ENCODE results near the gene KAT2B. TPM values are rescaled to one million over a fixed set of nuclear protein-coding genes. Genes with fewer than 3 reads are reported as not detected.
A peak's percentile ranks its signal among the peaks of the same experiment; 100 is the strongest.

KAT2B gene
- total RNA-seq, 5 donors from 2014 or later (not counting 1 experiment from before 2014, with no cell fraction given), result 49.5 to 98.8 (median 80.8) TPM

GRCh38 chr3:20154928-20155327, 114.7 kb downstream of the KAT2B start:
- Mint-ChIP-seq H3K4me1 (peaks cover 5 to 8% (median 6%) of the 10 kb centered on the region in 3 donors), H3K27ac (no peak overlapping the region), H3K9me3 (no peaks in the 10 kb centered on the region), H3K4me3 (no peak overlapping the region), H3K27me3 (no peaks in the 10 kb centered on the region), H3K36me3 (peaks cover 33% of the 10 kb centered on the region)
- H3K36me3 ChIP-seq (ENCODE audit: control insufficient read depth in 2 of 2, extremely low read depth in 1 of 2, insufficient read depth in 1 of 2, low read length in 1 of 2), result peaks cover 0 to 13% of the 10 kb centered on the region in 2 donors
- no peaks in the 10 kb centered on the region for H3K9me3 ChIP-seq
- no peaks in the 10 kb centered on the region for H3K27me3 ChIP-seq (replicated peaks in 1 of 2; ENCODE audit: control insufficient read depth in 2 of 2, extremely low read depth in 1 of 2, insufficient read depth in 2 of 2, low read length in 1 of 2)
- H3K27ac ChIP-seq (ENCODE audit: low read length), result no peak overlapping the region
- 100% methylated on average over 1 of the region's 4 CpGs for WGBS (ENCODE audit: insufficient coverage)
- CTCF ChIA-PET, result no interaction called here
- H3K4me3 ChIP-seq (ENCODE audit: control insufficient read depth in 1 of 2, extremely low read depth in 1 of 2, low read length in 1 of 2), result no peak overlapping the region
- ATAC-seq (replicated peaks in 1 of 4), result no peak
- peaks cover under 1 to 2% of the 10 kb centered on the region in 2 experiments for H3K4me1 ChIP-seq (ENCODE audit: control insufficient read depth in 1 of 2, extremely low read depth in 1 of 2, insufficient read depth in 2 of 2, low read length in 2 of 2)
- DNase-seq, result no peak
- POLR2A ChIA-PET, result interaction anchor here in 1 of 2 donors (0.6 to 0.7 kb wide), 2 partner anchors 16 to 60 kb away, joined by 3 to 10 read pairs; no protein-coding TSS in a partner anchor

- H3K36me3 Mint-ChIP-seq, result peaks cover 3% of the 10 kb centered on the region
- peak in 1 of 35 experiments; percentile 8 for DNase-seq
- H3K4me1 Mint-ChIP-seq, result peaks cover 20 to 26% (median 23%) of the 10 kb centered on the region in 3 donors
Observed at GRCh38 chr3:20160230-20160629, 120.0 kb downstream of the KAT2B start.

GRCh38 chr3:20161714-20162113, 121.5 kb downstream of the KAT2B start:
- peak overlapping the region in 1 of 2 donors; percentile 0 for H3K27ac Mint-ChIP-seq
- Histone ChIP-seq H3K4me1 (ENCODE audit: control insufficient read depth in 1 of 2, extremely low read depth in 1 of 2, insufficient read depth in 2 of 2, low read length in 2 of 2) (peaks cover 2 to 10% of the 10 kb centered on the region in 2 experiments), H3K4me3 (ENCODE audit: control insufficient read depth in 1 of 2, extremely low read depth in 1 of 2, low read length in 1 of 2) (no peak overlapping the region), H3K27ac (ENCODE audit: low read length) (no peak overlapping the region), H3K9me3 (no peaks in the 10 kb centered on the region), H3K27me3 (replicated peaks in 1 of 2; ENCODE audit: control insufficient read depth in 2 of 2, extremely low read depth in 1 of 2, insufficient read depth in 2 of 2, low read length in 1 of 2) (no peaks in the 10 kb centered on the region), H3K36me3 (ENCODE audit: control insufficient read depth in 2 of 2, extremely low read depth in 1 of 2, insufficient read depth in 1 of 2, low read length in 1 of 2) (no peaks in the 10 kb centered on the region)
- H3K9me3 Mint-ChIP-seq, result no peaks in the 10 kb centered on the region
- CTCF ChIA-PET, result interaction anchor here in 1 of 2 donors (0.6 kb wide), 1 partner anchor 123 kb away, joined by 3 read pairs; no protein-coding TSS in a partner anchor
- no peak for DNase-seq
- POLR2A ChIA-PET, result interaction anchor here in 1 of 2 donors (0.6 kb wide), 1 partner anchor 10 kb away, joined by 4 read pairs; no protein-coding TSS in a partner anchor
- H3K27me3 Mint-ChIP-seq, result peaks cover 0 to 3% of the 10 kb centered on the region in 2 donors
- ATAC-seq (replicated peaks in 1 of 4), result no peak
- H3K36me3 Mint-ChIP-seq, result no peaks in the 10 kb centered on the region
- peaks cover 20 to 24% (median 23%) of the 10 kb centered on the region in 3 donors for H3K4me1 Mint-ChIP-seq
- 100% methylated on average over 1 of the region's 2 CpGs for WGBS (ENCODE audit: insufficient coverage)
- H3K4me3 Mint-ChIP-seq, result no peak overlapping the region

More at GRCh38 chr3:20160230-20160629, 120.0 kb downstream of the KAT2B start:
- H3K27ac Mint-ChIP-seq, result peak overlapping the region; percentile 50 to 77
- ATAC-seq (replicated peaks in 1 of 4), result peak; percentile 41 to 50 (median 48)
- no peaks in the 10 kb centered on the region for H3K27me3 Mint-ChIP-seq
- Histone ChIP-seq H3K27ac (ENCODE audit: low read length) (peak overlapping the region; percentile 53), H3K36me3 (ENCODE audit: control insufficient read depth in 2 of 2, extremely low read depth in 1 of 2, insufficient read depth in 1 of 2, low read length in 1 of 2) (no peaks in the 10 kb centered on the region), H3K4me1 (ENCODE audit: control insufficient read depth in 1 of 2, extremely low read depth in 1 of 2, insufficient read depth in 2 of 2, low read length in 2 of 2) (peaks cover 2 to 10% of the 10 kb centered on the region in 2 experiments), H3K4me3 (ENCODE audit: control insufficient read depth in 1 of 2, extremely low read depth in 1 of 2, low read length in 1 of 2) (no peak overlapping the region), H3K27me3 (replicated peaks in 1 of 2; ENCODE audit: control insufficient read depth in 2 of 2, extremely low read depth in 1 of 2, insufficient read depth in 2 of 2, low read length in 1 of 2) (no peaks in the 10 kb centered on the region), H3K9me3 (no peaks in the 10 kb centered on the region)
- no peaks in the 10 kb centered on the region for H3K9me3 Mint-ChIP-seq
- ChIA-PET POLR2A (interaction anchor here in 1 of 2 donors (0.8 kb wide), 1 partner anchor 15 kb away, joined by 4 read pairs; no protein-coding TSS in a partner anchor), CTCF (interaction anchor here in 1 of 2 donors (0.6 kb wide), 1 partner anchor 22 kb away, joined by 4 read pairs; no protein-coding TSS in a partner anchor)
- peak overlapping the region in 1 of 3 donors; percentile 4 for H3K4me3 Mint-ChIP-seq

- Histone ChIP-seq H3K4me1 (ENCODE audit: control insufficient read depth in 1 of 2, extremely low read depth in 1 of 2, insufficient read depth in 2 of 2, low read length in 2 of 2) (no peaks in the 10 kb centered on the region), H3K27me3 (replicated peaks in 1 of 2; ENCODE audit: control insufficient read depth in 2 of 2, extremely low read depth in 1 of 2, insufficient read depth in 2 of 2, low read length in 1 of 2) (no peaks in the 10 kb centered on the region), H3K27ac (ENCODE audit: low read length) (no peak overlapping the region), H3K36me3 (ENCODE audit: control insufficient read depth in 2 of 2, extremely low read depth in 1 of 2, insufficient read depth in 1 of 2, low read length in 1 of 2) (no peaks in the 10 kb centered on the region), H3K9me3 (no peaks in the 10 kb centered on the region), H3K4me3 (ENCODE audit: control insufficient read depth in 1 of 2, extremely low read depth in 1 of 2, low read length in 1 of 2) (no peak overlapping the region)
- ATAC-seq (replicated peaks in 1 of 4), result no peak
- no peak overlapping the region for H3K27ac Mint-ChIP-seq
- no peak overlapping the region for H3K4me3 Mint-ChIP-seq
- 100% methylated on average over 2 of the region's 4 CpGs for WGBS (ENCODE audit: insufficient coverage)
- CTCF ChIA-PET, result no interaction called here
- no peaks in the 10 kb centered on the region for H3K9me3 Mint-ChIP-seq
- POLR2A ChIA-PET, result no interaction called here
- no peak for DNase-seq
- H3K36me3 Mint-ChIP-seq, result peaks cover 9% of the 10 kb centered on the region
- no peaks in the 10 kb centered on the region for H3K4me1 Mint-ChIP-seq
- no peaks in the 10 kb centered on the region for H3K27me3 Mint-ChIP-seq
Observed at GRCh38 chr3:20173844-20174410, 133.7 kb downstream of the KAT2B start.

GRCh38 chr3:20181276-20181675, 141.0 kb downstream of the KAT2B start:
- DNase-seq (no peak), ATAC-seq (replicated peaks in 1 of 4) (no peak)
- H3K27me3 ChIP-seq (replicated peaks in 1 of 2; ENCODE audit: control insufficient read depth in 2 of 2, extremely low read depth in 1 of 2, insufficient read depth in 2 of 2, low read length in 1 of 2), result no peaks in the 10 kb centered on the region
- H3K27ac ChIP-seq (ENCODE audit: low read length), result no peak overlapping the region
- no CpG with 5 or more reads among the region's 3 CpGs for WGBS (ENCODE audit: insufficient coverage)
- Mint-ChIP-seq H3K36me3 (no peaks in the 10 kb centered on the region), H3K4me1 (peaks cover 0 to 2% (median 0%) of the 10 kb centered on the region in 3 donors), H3K27ac (no peak overlapping the region), H3K4me3 (no peak overlapping the region), H3K27me3 (no peaks in the 10 kb centered on the region), H3K9me3 (no peaks in the 10 kb centered on the region)
- no peaks in the 10 kb centered on the region for H3K36me3 ChIP-seq (ENCODE audit: control insufficient read depth in 2 of 2, extremely low read depth in 1 of 2, insufficient read depth in 1 of 2, low read length in 1 of 2)
- ChIA-PET POLR2A (no interaction called here), CTCF (interaction anchor here in 1 of 2 donors (0.5 kb wide), 1 partner anchor 205 kb away, joined by 3 read pairs; no protein-coding TSS in a partner anchor)
- H3K4me3 ChIP-seq (ENCODE audit: control insufficient read depth in 1 of 2, extremely low read depth in 1 of 2, low read length in 1 of 2), result no peak overlapping the region
- no peaks in the 10 kb centered on the region for H3K9me3 ChIP-seq
- H3K4me1 ChIP-seq (ENCODE audit: control insufficient read depth in 1 of 2, extremely low read depth in 1 of 2, insufficient read depth in 2 of 2, low read length in 2 of 2), result peaks cover 6 to 7% of the 10 kb centered on the region in 2 experiments

GRCh38 chr3:20182206-20182605, 142.0 kb downstream of the KAT2B start:
- no peak overlapping the region for H3K27ac ChIP-seq (ENCODE audit: low read length)
- CTCF ChIA-PET, result interaction anchor here in 1 of 2 donors (0.6 to 1.0 kb wide), 2 partner anchors 22 to 35 kb away, joined by 3 to 4 read pairs; no protein-coding TSS in a partner anchor
- ATAC-seq (replicated peaks in 1 of 4) (no peak), DNase-seq (no peak)
- POLR2A ChIA-PET, result no interaction called here
- no peaks in the 10 kb centered on the region for H3K36me3 ChIP-seq (ENCODE audit: control insufficient read depth in 2 of 2, extremely low read depth in 1 of 2, insufficient read depth in 1 of 2, low read length in 1 of 2)
- H3K27me3 Mint-ChIP-seq, result no peaks in the 10 kb centered on the region
- H3K36me3 Mint-ChIP-seq, result no peaks in the 10 kb centered on the region
- H3K4me3 ChIP-seq (ENCODE audit: control insufficient read depth in 1 of 2, extremely low read depth in 1 of 2, low read length in 1 of 2), result no peak overlapping the region
- H3K4me3 Mint-ChIP-seq, result no peak overlapping the region
- no peaks in the 10 kb centered on the region for H3K9me3 ChIP-seq
- no peak overlapping the region for H3K27ac Mint-ChIP-seq
- 90% methylated on average over 2 of the region's 4 CpGs for WGBS (ENCODE audit: insufficient coverage)
- peaks cover 0 to 2% (median 0%) of the 10 kb centered on the region in 3 donors for H3K4me1 Mint-ChIP-seq
- H3K27me3 ChIP-seq (replicated peaks in 1 of 2; ENCODE audit: control insufficient read depth in 2 of 2, extremely low read depth in 1 of 2, insufficient read depth in 2 of 2, low read length in 1 of 2), result no peaks in the 10 kb centered on the region
- H3K9me3 Mint-ChIP-seq, result no peaks in the 10 kb centered on the region
- peaks cover 12 to 13% of the 10 kb centered on the region in 2 experiments for H3K4me1 ChIP-seq (ENCODE audit: control insufficient read depth in 1 of 2, extremely low read depth in 1 of 2, insufficient read depth in 2 of 2, low read length in 2 of 2)

Measured in T-cell (primary cell).